Ishikawa (cell line): Measurements from ENCODE around the gene RND2.

ENCODE experiments used
- CREB1 ChIP-seq: IDR thresholded peaks from 2 replicates; pipeline ENCODE4 v1.6.1; 2012; ENCODE audit warnings: low read depth
- FOXM1 ChIP-seq: IDR thresholded peaks from 2 replicates; pipeline ENCODE4 v1.6.1; 2012; ENCODE audit warnings: low read depth, borderline replicate concordance
- RAD21 ChIP-seq: IDR thresholded peaks from 2 replicates; pipeline ENCODE4 v1.6.1; 2012; ENCODE audit warnings: low read depth
- REST ChIP-seq: IDR thresholded peaks from 2 replicates; pipeline ENCODE4 v1.6.1; 2012; ENCODE audit warnings: low read depth, mild to moderate bottlenecking
- USF1 ChIP-seq: IDR thresholded peaks from 2 replicates; pipeline ENCODE4 v1.6.1; 2012
- YY1 ChIP-seq: IDR thresholded peaks from 2 replicates; pipeline ENCODE4 v1.6.1; 2012; ENCODE audit warnings: low read depth
- ZBTB7A ChIP-seq: IDR thresholded peaks from 2 replicates; pipeline ENCODE4 v1.6.1; 2012; ENCODE audit warnings: low read depth

- TF ChIP-seq ZBTB7A (no peak), REST (no peak), YY1 (no peak), CREB1 (no peak), RAD21 (no peak), USF1 (no peak), FOXM1 (no peak)
These were observed 45.3 kb upstream of the RND2 start, which contains the start of gene PTGES3L for GRCh38 chr17:42979511-42980273.
